Astrocyte of the hippocampus (primary cell): ENCODE results near the gene POFUT2.

Source experiments
- DNase-seq: peaks from one replicate; pipeline ENCODE4 v3.0.0; 2011; ENCODE audit warnings: low read depth, low spot score

POFUT2 gene

GRCh38 chr21:45299026-45299863 lies 11.6 kb upstream of the POFUT2 start:
- no peak for DNase-seq

GRCh38 chr21:45297869-45298268 lies 10.2 kb upstream of the POFUT2 start:
- no peak for DNase-seq

GRCh38 chr21:45297329-45297728 lies 9.6 kb upstream of the POFUT2 start:
- no peak for DNase-seq

- DNase-seq, result no peak
These were observed 8.9 kb upstream of the POFUT2 start for GRCh38 chr21:45296638-45297037.

GRCh38 chr21:45295576-45296365 lies 8.1 kb upstream of the POFUT2 start:
- DNase-seq, result peak; percentile 61

GRCh38 chr21:45294509-45295291 lies 7.0 kb upstream of the POFUT2 start:
- DNase-seq, result peak; percentile 95

- no peak for DNase-seq
These were observed 6.2 kb upstream of the POFUT2 start for GRCh38 chr21:45293726-45294401.

GRCh38 chr21:45293220-45293725 lies 5.6 kb upstream of the POFUT2 start:
- no peak for DNase-seq

GRCh38 chr21:45292399-45293219 lies 4.9 kb upstream of the POFUT2 start:
- peak; percentile 95 for DNase-seq

- no peak for DNase-seq
These were observed 4.1 kb upstream of the POFUT2 start for GRCh38 chr21:45291613-45292398.

- peak; percentile 84 for DNase-seq
These were observed 3.4 kb upstream of the POFUT2 start for GRCh38 chr21:45290948-45291612.

- peak; percentile 58 for DNase-seq
These were observed 2.2 kb upstream of the POFUT2 start for GRCh38 chr21:45289655-45290515.

GRCh38 chr21:45289134-45289533 lies 1.4 kb upstream of the POFUT2 start:
- no peak for DNase-seq

GRCh38 chr21:45288441-45288841 lies 746 bp upstream of the POFUT2 start:
- DNase-seq, result peak; percentile 23

- peak; percentile 53 for DNase-seq
These were observed 841 bp downstream of the POFUT2 start for GRCh38 chr21:45286671-45287437.

- no peak for DNase-seq
These were observed 2.3 kb downstream of the POFUT2 start for GRCh38 chr21:45285266-45285931.

GRCh38 chr21:45284456-45284741 lies 3.3 kb downstream of the POFUT2 start:
- DNase-seq, result no peak
